Choroid plexus epithelial cell (primary cell): Measurements from ENCODE around the gene PREB.
A peak's percentile ranks its signal among the peaks of the same experiment; 100 is the strongest.

Experiments
- DNase-seq: peaks from one replicate; pipeline ENCODE4 v3.0.0-alpha.2; 2010; ENCODE audit warnings: low read depth
- H3K4me3 ChIP-seq: 2 replicates; pipeline ENCODE4 v1.5.1; 2011; ENCODE audit warnings: low read depth, mild to moderate bottlenecking, control low read depth, low read length, moderate library complexity
- TF ChIP-seq, protein P1 (sequence below): conservative IDR thresholded peaks from 2 replicates; pipeline ENCODE4 v1.5.1; 2011; ENCODE audit warnings: low read depth, mild to moderate bottlenecking, control low read depth, inconsistent platforms, low read length, moderate library complexity

The PREB gene

DNA sequence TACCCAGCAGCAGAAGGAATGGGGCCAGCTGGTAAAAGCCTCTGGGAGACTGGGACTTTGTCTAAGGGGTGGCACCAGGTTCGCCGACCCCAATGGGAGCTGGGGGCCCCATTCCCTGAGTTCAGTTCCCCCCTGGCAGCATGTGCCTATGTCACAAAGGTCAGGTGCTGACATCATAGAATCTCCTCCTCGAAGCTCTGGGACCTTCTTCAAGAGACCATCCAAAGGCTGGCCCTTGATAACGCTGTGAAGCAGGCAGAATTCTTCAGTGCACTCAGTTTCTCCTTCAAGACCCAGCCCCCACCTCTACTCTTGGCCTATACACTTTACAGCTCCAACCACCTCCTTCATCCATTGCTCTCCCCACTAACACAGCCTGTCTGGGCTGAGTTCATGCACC, 4.9 kb upstream of the PREB start, which contains the start of gene PRR30:
PRR30 (minus strand) TSS at position 101 of the 400 bp plus-strand sequence. CDS start 1,081 bp downstream, outside the sequence.
- TF ChIP-seq, protein P1, sequence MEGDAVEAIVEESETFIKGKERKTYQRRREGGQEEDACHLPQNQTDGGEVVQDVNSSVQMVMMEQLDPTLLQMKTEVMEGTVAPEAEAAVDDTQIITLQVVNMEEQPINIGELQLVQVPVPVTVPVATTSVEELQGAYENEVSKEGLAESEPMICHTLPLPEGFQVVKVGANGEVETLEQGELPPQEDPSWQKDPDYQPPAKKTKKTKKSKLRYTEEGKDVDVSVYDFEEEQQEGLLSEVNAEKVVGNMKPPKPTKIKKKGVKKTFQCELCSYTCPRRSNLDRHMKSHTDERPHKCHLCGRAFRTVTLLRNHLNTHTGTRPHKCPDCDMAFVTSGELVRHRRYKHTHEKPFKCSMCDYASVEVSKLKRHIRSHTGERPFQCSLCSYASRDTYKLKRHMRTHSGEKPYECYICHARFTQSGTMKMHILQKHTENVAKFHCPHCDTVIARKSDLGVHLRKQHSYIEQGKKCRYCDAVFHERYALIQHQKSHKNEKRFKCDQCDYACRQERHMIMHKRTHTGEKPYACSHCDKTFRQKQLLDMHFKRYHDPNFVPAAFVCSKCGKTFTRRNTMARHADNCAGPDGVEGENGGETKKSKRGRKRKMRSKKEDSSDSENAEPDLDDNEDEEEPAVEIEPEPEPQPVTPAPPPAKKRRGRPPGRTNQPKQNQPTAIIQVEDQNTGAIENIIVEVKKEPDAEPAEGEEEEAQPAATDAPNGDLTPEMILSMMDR, result no peak
- no peak for DNase-seq
- no peak within 1 kb of the TSS for H3K4me3 ChIP-seq

- TF ChIP-seq, protein P1, result no peak
- no peak for DNase-seq
- H3K4me3 ChIP-seq, result no peak overlapping the region
Measured at GRCh38 chr2:27138111-27138510, 3.7 kb upstream of the PREB start.

- TF ChIP-seq, protein P1, result no peak
- no peak overlapping the region for H3K4me3 ChIP-seq
- no peak for DNase-seq
Measured at GRCh38 chr2:27137322-27137935, 3.0 kb upstream of the PREB start.

DNA sequence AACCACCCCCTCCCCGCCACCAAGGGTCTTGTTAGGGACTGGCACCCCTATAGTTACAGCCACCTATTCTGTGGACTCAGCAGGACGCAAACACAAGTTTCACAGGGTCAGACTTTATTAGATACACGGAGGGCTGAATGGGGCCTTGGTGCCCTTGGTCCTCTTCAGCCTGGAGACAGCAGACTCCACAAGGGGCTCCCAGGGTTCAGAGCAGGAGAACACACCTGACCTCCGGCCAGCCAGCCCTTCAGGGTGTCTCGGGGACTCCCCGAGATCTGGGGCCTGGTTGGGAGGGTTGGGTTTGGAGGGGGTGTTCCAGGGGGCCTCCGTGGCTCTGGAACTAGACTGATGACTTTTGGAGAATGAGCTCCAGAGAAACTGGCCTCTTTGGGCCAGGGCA, 2.3 kb upstream of the PREB start:
- DNase-seq, result no peak
- TF ChIP-seq, protein P1, result no peak
- no peak overlapping the region for H3K4me3 ChIP-seq

GRCh38 chr2:27135478-27135955, 1.1 kb upstream of the PREB start:
- TF ChIP-seq, protein P1, result no peak
- H3K4me3 ChIP-seq, result no peak overlapping the region
- no peak for DNase-seq

- peak overlapping the region; percentile 22 for H3K4me3 ChIP-seq
- DNase-seq, result no peak
- TF ChIP-seq, protein P1, result no peak
Measured at GRCh38 chr2:27134781-27135477, 493 bp upstream of the PREB start.
